ENCODE measurements around the gene MTRF1.

DNA sequence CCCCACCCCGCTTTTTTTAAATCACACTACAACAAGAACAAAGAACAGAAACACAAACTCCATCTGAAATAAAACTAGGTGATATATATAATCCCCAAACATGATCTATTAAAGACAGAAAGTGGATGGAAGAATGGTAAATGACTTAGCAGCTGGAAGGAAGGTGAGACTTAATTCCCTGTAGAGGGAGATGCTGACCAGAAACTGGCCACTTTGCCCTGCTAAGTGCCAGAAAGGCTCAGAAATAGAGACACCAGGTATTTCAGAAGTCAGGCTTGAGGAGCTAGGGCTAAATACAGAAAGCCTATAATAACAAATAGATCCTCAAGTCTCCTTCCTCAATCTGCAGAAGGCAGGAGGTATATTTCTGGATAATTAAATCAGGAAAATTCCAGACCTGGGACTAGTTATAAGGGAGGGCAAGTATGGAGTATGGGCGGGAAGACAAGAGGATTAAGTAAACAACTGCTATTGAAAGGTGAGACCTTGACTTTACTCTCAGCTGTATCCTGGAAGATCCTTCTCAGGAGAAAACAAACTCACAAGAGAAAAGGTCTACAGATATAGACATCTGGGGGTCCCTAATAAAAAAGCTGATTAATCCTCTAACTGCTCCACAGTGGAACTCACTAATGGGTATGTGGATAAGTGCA is 32.2 kb downstream of the MTRF1 start:
- TF ChIP-seq CTCF (IDR thresholded peaks at IDR 0.05) (no peak), POLR2A (IDR thresholded peaks at IDR 0.05) (no peak)
